Astrocyte of the cerebellum (primary cell): ENCODE results near the gene DNAJC6.

Experiments used
- DNase-seq: peaks from one replicate; pipeline ENCODE4 v3.0.0-alpha.2; 2011; ENCODE audit warnings: low read depth
- H3K4me3 ChIP-seq: 2 replicates; pipeline ENCODE4 v1.5.1; 2011; ENCODE audit warnings: mild to moderate bottlenecking, low read depth, low read length, moderate library complexity
- CTCF ChIP-seq: IDR thresholded peaks from 2 replicates; pipeline ENCODE4 v1.5.1; 2012; ENCODE audit warnings: low read length, low read depth, moderate library complexity, mild to moderate bottlenecking; ENCODE audit errors: missing control alignments
- in situ Hi-C: cut with HindIII; loops from 2 replicates; pipeline ENCODE4 v1.10.0; 2017; ENCODE audit warnings: low sequenced_read_pairs

The DNAJC6 gene

GRCh38 chr1:65412984-65413375 lies 103.6 kb downstream of the DNAJC6 start:
- no peak overlapping the region for H3K4me3 ChIP-seq
- in situ Hi-C loops = no loop called here
- DNase-seq = no peak
- TF ChIP-seq CTCF = no peak

GRCh38 chr1:65414538-65414937 lies 105.2 kb downstream of the DNAJC6 start:
- no peak overlapping the region for H3K4me3 ChIP-seq
- in situ Hi-C loops = no loop called here
- no peak for TF ChIP-seq CTCF
- no peak for DNase-seq

GRCh38 chr1:65416767-65417166 lies 107.4 kb downstream of the DNAJC6 start:
- no peak for DNase-seq
- in situ Hi-C loops = no loop called here
- no peak for TF ChIP-seq CTCF
- no peak overlapping the region for H3K4me3 ChIP-seq

- TF ChIP-seq CTCF = no peak
- in situ Hi-C loops = no loop called here
- DNase-seq = no peak
Measured at GRCh38 chr1:65417729-65418128, 108.4 kb downstream of the DNAJC6 start.

GRCh38 chr1:65418522-65419185 lies 109.3 kb downstream of the DNAJC6 start:
- no peak for DNase-seq
- no peak for TF ChIP-seq CTCF
- no peak overlapping the region for H3K4me3 ChIP-seq
- in situ Hi-C loops = no loop called here

More at GRCh38 chr1:65417729-65418128, 108.4 kb downstream of the DNAJC6 start:
- H3K4me3 ChIP-seq = no peak overlapping the region

- in situ Hi-C loops = no loop called here
- TF ChIP-seq CTCF = no peak
Measured at GRCh38 chr1:65419681-65420589, 110.6 kb downstream of the DNAJC6 start.

More at GRCh38 chr1:65419681-65420589, 110.6 kb downstream of the DNAJC6 start:
- peak; percentile 96 for DNase-seq
- peak overlapping the region; percentile 84 for H3K4me3 ChIP-seq
